GM12878 (cell line): ENCODE measurements around the gene TBC1D5. TPM values are rescaled to one million over a fixed set of nuclear protein-coding genes. Genes with fewer than 3 reads are reported as not detected.
"Not testable (repeated sequence)": the region's sequence is repeated elsewhere in the genome, so short reads cannot be mapped to it uniquely, and the experiment has no call there.

Experiments used
- ATAC-seq: fragments of 200-7000 bp; cut with Tn5 transposase; 3 replicates; pipeline ENCODE4 v1.9.1; 2020; ENCODE audit warnings: mild to moderate bottlenecking, moderate library complexity
- BruUV-seq: library from RNA; stranded (reverse); fragments of 400-500 nt; replicated peaks from 2 replicates; lab custom pipeline; 2021; lab: Mats Ljungman, UMichigan
- CTCF ChIA-PET: fragments of 300-600 bp; sonication (Branson Sonifier 250); formaldehyde crosslinking; extraction: SDS; loops from one replicate; lab custom pipeline; 2021; ENCODE audit warnings: inconsistent platforms; lab: Yijun Ruan, JAX
- POLR2A ChIA-PET: fragments of 350-600 bp; formaldehyde crosslinking; extraction: SDS; loops from one replicate; lab custom pipeline; 2021; ENCODE audit warnings: inconsistent platforms; lab: Charles Lee
- RAD21 ChIA-PET: fragments of 300-600 bp; sonication (Branson Sonifier 250); formaldehyde crosslinking; loops from one replicate; lab custom pipeline; 2023; ENCODE audit warnings: antibody characterized with exemption; ENCODE audit not compliant: unreplicated experiment; lab: Charles Lee
- SMC1A ChIA-PET: fragments of 300-600 bp; sonication (Branson Sonifier 250); formaldehyde crosslinking; loops from one replicate; lab custom pipeline; 2023; ENCODE audit not compliant: unreplicated experiment, uncharacterized antibody; lab: Charles Lee
- DNase-seq: peaks from one replicate; pipeline ENCODE4 v3.0.0-alpha.2; 2011; ENCODE audit warnings: low read depth, low spot score
- FAIRE-seq: peaks from 3 replicates; lab custom pipeline; 2011; peaks lifted over from hg19 to GRCh38; lab: Jason Lieb, UNC
- H2AFZ ChIP-seq: 2 replicates; pipeline ENCODE4 v1.6.0; 2011; ENCODE audit warnings: low read depth, low read length, control low read depth; ENCODE audit not compliant: control insufficient read depth
- H3K27ac ChIP-seq: 2 replicates; pipeline ENCODE4 v1.5.1; 2011; ENCODE audit warnings: control low read depth; ENCODE audit not compliant: control insufficient read depth, insufficient read depth
- H3K27me3 ChIP-seq, 2 experiments: replicated peaks in 1 of 2; 2 replicates each; pipeline versions ENCODE4 v1.6.0 to v1.6.1; 2011; ENCODE audit warnings: low read length in 1 of 2; ENCODE audit not compliant: control insufficient read depth in 2 of 2, insufficient read depth in 2 of 2
- H3K36me3 ChIP-seq, 2 experiments: 2 replicates each; pipeline ENCODE4 v1.5.1; 2011; ENCODE audit warnings: low read length in 1 of 2; ENCODE audit not compliant: control insufficient read depth in 2 of 2, insufficient read depth in 2 of 2
- H3K4me1 ChIP-seq: 2 replicates; pipeline ENCODE4 v1.6.1; 2011; ENCODE audit warnings: mild to moderate bottlenecking, low read length, moderate library complexity, mixed read lengths; ENCODE audit not compliant: control insufficient read depth, insufficient read depth
- H3K4me2 ChIP-seq: 2 replicates; pipeline ENCODE4 v1.6.0; 2011; ENCODE audit warnings: control low read depth; ENCODE audit not compliant: control insufficient read depth, insufficient read depth
- H3K4me3 ChIP-seq: fragments of 200-600 bp; sonication (generic); 2 replicates; pipeline ENCODE4 v1.5.1; 2016
- H3K79me2 ChIP-seq: 2 replicates; pipeline ENCODE4 v1.6.0; 2011; ENCODE audit warnings: low read length; ENCODE audit not compliant: control insufficient read depth, insufficient read depth
- H3K9ac ChIP-seq: 2 replicates; pipeline ENCODE4 v1.8.0; 2011; ENCODE audit warnings: low read length, control low read depth, mixed read lengths; ENCODE audit not compliant: control insufficient read depth, insufficient read depth
- H3K9me3 ChIP-seq: replicated peaks from 3 replicates; pipeline ENCODE4 v1.5.1; 2011; ENCODE audit warnings: mild to moderate bottlenecking, low read length; ENCODE audit not compliant: control insufficient read depth, insufficient read depth
- H4K20me1 ChIP-seq: 2 replicates; pipeline ENCODE4 v1.6.0; 2011; ENCODE audit not compliant: control insufficient read depth, insufficient read depth
- BCLAF1 ChIP-seq: fragments of 450-650 bp; IDR thresholded peaks from 2 replicates; pipeline ENCODE4 v1.6.1; 2017; ENCODE audit warnings: antibody characterized with exemption, mild to moderate bottlenecking, moderate library complexity
- CEBPB ChIP-seq, 2 experiments: fragments of 150-350 bp in 1 of 2; IDR thresholded peaks; 2 replicates each; pipeline ENCODE4 v1.6.1; 2012 to 2014; ENCODE audit warnings: low read depth in 2 of 2, low read length in 2 of 2, borderline replicate concordance in 1 of 2, inconsistent platforms in 1 of 2
- CUX1 ChIP-seq: IDR thresholded peaks from 2 replicates; pipeline ENCODE4 v1.6.1; 2012; ENCODE audit warnings: improper control_type of control experiment, low read depth, low read length; ENCODE audit not compliant: insufficient replicate concordance
- IRF4 ChIP-seq: IDR thresholded peaks from 2 replicates; pipeline ENCODE4 v1.6.1; 2011; ENCODE audit warnings: low read depth, low read length
- MEF2B ChIP-seq: fragments of 450-650 bp; IDR thresholded peaks from 2 replicates; pipeline ENCODE4 v1.6.1; 2018; ENCODE audit warnings: mild to moderate bottlenecking, moderate library complexity; ENCODE audit not compliant: partially characterized antibody, poor library complexity, severe bottlenecking
- NFXL1 ChIP-seq: fragments of 450-650 bp; IDR thresholded peaks from 2 replicates; pipeline ENCODE4 v1.6.1; 2017; ENCODE audit warnings: antibody characterized with exemption, mild to moderate bottlenecking, borderline replicate concordance
- NFYA ChIP-seq: IDR thresholded peaks from 2 replicates; pipeline ENCODE4 v1.6.1; 2011; ENCODE audit warnings: low read depth, mild to moderate bottlenecking, low read length, improper control_type of control experiment, borderline replicate concordance
- SRF ChIP-seq, 2 experiments: IDR thresholded peaks; 2 replicates each; pipeline ENCODE4 v1.6.1; 2011; ENCODE audit warnings: low read depth in 2 of 2, low read length in 2 of 2, mild to moderate bottlenecking in 1 of 2, moderate library complexity in 1 of 2
- ZNF274 ChIP-seq: IDR thresholded peaks from one replicate; pipeline ENCODE4 v1.8.0; 2011; ENCODE audit not compliant: insufficient read length, insufficient read depth
- WGBS: methylation state at CpG from one replicate; pipeline ENCODE4 v1.1.6; 2016; ENCODE audit warnings: low lambda C conversion rate; ENCODE audit not compliant: insufficient replicate concordance, insufficient coverage; ENCODE audit errors: missing lambda C conversion rate; 5-methylcytosine and 5-hydroxymethylcytosine counted together
- in situ Hi-C: fragments of 300-500 bp; cut with MboI; formaldehyde crosslinking; loops from 9 replicates; pipeline ENCODE4 v1.14.3; 2018; ENCODE audit warnings: mixed read lengths
- intact Hi-C: fragments of 100-400 bp; cut with micrococcal nuclease; formaldehyde crosslinking; loops from one replicate; pipeline ENCODE4 v1.14.2; 2022; ENCODE audit not compliant: unreplicated experiment
- polyA plus RNA-seq, 11 experiments: library from polyadenylated mRNA; depleted of rRNA in 4 of 11; unstranded in 6 of 11; stranded (reverse) in 5 of 11; fragments of >200 nt; fragmentation: Nextera tagmentation in 4 of 11; fragmentation: Illumina TruSeq in 1 of 11; extraction: Ambion mirVana in 4 of 11; extraction: Trizol in 1 of 11; gene quantifications; 1 replicate in 1 of 11; 2 replicates in 10 of 11; pipeline versions ENCODE4 v1.2.1 to v1.2.3, GENCODE V29; 2011 to 2016; ENCODE audit warnings: inconsistent platforms in 2 of 11, missing spikeins in 2 of 11, low read depth in 1 of 11
- total RNA-seq, 4 experiments: library from RNA; depleted of rRNA in 3 of 4; stranded (reverse); fragments of >200 nt in 3 of 4; fragmentation: Illumina TruSeq in 1 of 4; extraction: Trizol in 1 of 4; gene quantifications; 2 replicates each; pipeline versions ENCODE4 v1.2.1 to v1.2.3, GENCODE V29; 2013 to 2021

TBC1D5 gene
- total and polyA plus RNA-seq, 10 of the 15 experiments (the other 5 are each of a cell fraction or from before 2014, with no cell fraction given), result 5.5 to 61.0 (median 43.8) TPM

GRCh38 chr3:17725844-17726243, 16.6 kb downstream of the TBC1D5 start:
- H3K4me3 ChIP-seq, ATAC-seq, FAIRE-seq, H3K36me3 ChIP-seq, H3K4me2 ChIP-seq, POLR2A ChIA-PET, intact Hi-C loops, H3K4me1 ChIP-seq, RAD21 ChIA-PET, H2AFZ ChIP-seq, H3K27me3 ChIP-seq, H3K9me3 ChIP-seq, SMC1A ChIA-PET, H3K27ac ChIP-seq, H4K20me1 ChIP-seq, BruUV-seq, in situ Hi-C loops, DNase-seq, H3K79me2 ChIP-seq, H3K9ac ChIP-seq: not testable (repeated sequence)
- 99% methylated on average over 5 of the region's 5 CpGs for WGBS
- CTCF ChIA-PET, result interaction anchor here (1.0 kb wide), 1 partner anchor 24 kb away, joined by 3 read pairs; no protein-coding TSS in a partner anchor

- in situ Hi-C loops (no loop called here), intact Hi-C loops (no loop called here)
- Histone ChIP-seq H3K9me3 (peaks cover 2% of the 10 kb centered on the region; the same call in 2 of the 3 replicates), H3K9ac (no peak overlapping the region), H4K20me1 (no peaks in the 10 kb centered on the region), H3K27ac (no peak overlapping the region), H3K79me2 (peaks cover 7% of the 10 kb centered on the region), H3K4me1 (no peaks in the 10 kb centered on the region), H3K27me3 (no peaks in the 10 kb centered on the region), H3K36me3 (no peaks in the 10 kb centered on the region; a peak in 3 of 4 replicates), H3K4me3 (no peak overlapping the region), H3K4me2 (no peak overlapping the region), H2AFZ (no peak overlapping the region)
- FAIRE-seq (no peak), DNase-seq (no peak), ATAC-seq (no peak)
- POLR2A ChIA-PET, result interaction anchor here (0.6 kb wide), 1 partner anchor 22 kb away, joined by 3 read pairs; no protein-coding TSS in a partner anchor
- RAD21 ChIA-PET, result no interaction called here
- SMC1A ChIA-PET, result no interaction called here
- CTCF ChIA-PET, result no interaction called here
- BruUV-seq, result no TSS peak
- 96% methylated on average over 1 of the region's 1 CpG for WGBS
- no peak for TF ChIP-seq NFYA
- TF ChIP-seq IRF4, result no peak
- no peak for TF ChIP-seq CUX1
- no peak for TF ChIP-seq CEBPB (IDR thresholded peaks at IDR 0.05; ENCODE audit: borderline replicate concordance in 1 of 2, low read depth in 2 of 2, low read length in 2 of 2)
- no peak for TF ChIP-seq NFXL1
- no peak for TF ChIP-seq MEF2B
- no peak for TF ChIP-seq SRF (IDR thresholded peaks at IDR 0.05; ENCODE audit: low read depth in 2 of 2, low read length in 2 of 2)
- TF ChIP-seq BCLAF1, result no peak
- TF ChIP-seq ZNF274, result no peak
Observed at GRCh38 chr3:17724948-17725347, 17.5 kb downstream of the TBC1D5 start.
